ENCODE data around the gene KATNA1. TPM values are rescaled to one million over a fixed set of nuclear protein-coding genes. Genes with fewer than 3 reads are reported as not detected.
A peak's percentile ranks its signal among the peaks of the same experiment; 100 is the strongest.
"Not testable (repeated sequence)": the region's sequence is repeated elsewhere in the genome, so short reads cannot be mapped to it uniquely, and the experiment has no call there.

The KATNA1 gene
- 10 to 100 TPM; 22.6 to 26.5 TPM for total RNA-seq

DNA sequence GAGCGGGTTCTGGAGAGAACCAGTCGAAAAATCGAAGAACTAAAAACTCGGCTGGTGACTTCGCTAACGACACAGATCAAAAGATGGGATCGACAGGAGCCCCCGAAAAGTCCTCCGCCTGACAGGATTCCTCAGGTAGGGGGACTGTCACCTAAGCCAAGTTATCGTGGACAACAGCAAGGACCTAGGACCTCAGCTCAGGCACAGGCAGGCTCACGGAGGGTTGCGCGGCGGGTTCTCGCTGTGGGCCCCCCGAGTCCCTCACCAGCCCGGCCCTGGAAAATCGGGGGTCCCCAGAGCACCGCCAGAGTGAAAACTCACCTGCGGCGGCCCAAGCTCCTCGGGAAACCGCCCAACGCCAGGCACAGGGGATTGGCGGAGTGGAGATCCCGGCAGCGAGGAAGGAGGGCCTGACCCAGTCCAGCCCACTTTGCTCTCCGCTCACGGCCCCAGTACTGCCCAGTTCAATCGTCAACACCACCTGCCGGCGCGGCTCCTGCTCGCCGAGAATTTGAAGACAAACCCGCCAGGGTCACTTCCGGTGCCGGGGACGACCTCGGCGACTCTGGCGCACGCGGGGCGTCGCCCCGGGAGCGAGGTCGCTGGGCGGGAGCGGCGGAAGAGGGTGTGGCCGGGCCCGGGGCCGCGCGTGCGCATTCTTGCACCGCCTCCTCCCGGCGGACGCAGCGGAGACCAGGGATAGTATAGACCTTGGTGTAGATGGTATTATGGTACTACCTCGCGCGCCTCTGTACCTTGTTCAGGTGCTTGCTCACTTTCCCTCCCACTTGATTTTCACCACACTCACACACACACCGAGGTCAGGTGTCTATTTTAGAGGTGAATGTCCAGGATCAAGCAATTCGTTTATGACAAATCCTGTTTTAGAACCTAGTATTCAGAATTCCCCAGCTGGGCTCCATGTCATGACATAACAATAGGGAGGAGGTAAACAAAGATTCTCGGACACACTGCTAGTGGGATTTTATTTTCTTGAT is at the start of gene KATNA1:
TSS of gene KATNA1 (minus strand) at position 567 of the 998 bp plus-strand sequence. CDS start 10,167 bp downstream, outside the sequence.
- no peaks in the 10 kb centered on the region for H3K9me3 Mint-ChIP-seq

GRCh38 chr6:149698175-149698574 is 49.7 kb upstream of the KATNA1 start:
- no peaks in the 10 kb centered on the region for H3K27me3 Mint-ChIP-seq
- ATAC-seq (ENCODE audit: low read depth) (no peak), DNase-seq (no peak)
- H3K27ac Mint-ChIP-seq: no peak overlapping the region
- POLR2A ChIA-PET: interaction anchor here (2.7 kb wide), 1 partner anchor 19 kb away, joined by 9 read pairs; the partner anchor contains the start of gene LATS1
- H3K4me1 Mint-ChIP-seq: peaks cover 18% of the 10 kb centered on the region
- peaks cover 14% of the 10 kb centered on the region for H3K36me3 Mint-ChIP-seq
- H3K4me3 Mint-ChIP-seq: no peak overlapping the region
- H3K9me3 Mint-ChIP-seq: no peaks in the 10 kb centered on the region

More for the DNA sequence above, at the start of gene KATNA1:
- peak; percentile 94 for DNase-seq
- peak within 1 kb of the TSS; percentile 92 for H3K4me3 Mint-ChIP-seq
- peaks cover 6% of the 10 kb centered on the region for H3K36me3 Mint-ChIP-seq
- POLR2A ChIA-PET: interaction anchor here (1.1 kb wide), 1 partner anchor 69 kb away, joined by 5 read pairs; the partner anchor contains the start of gene LATS1
- ATAC-seq (ENCODE audit: low read depth): peak; percentile 94
- no peaks in the 10 kb centered on the region for H3K27me3 Mint-ChIP-seq
- peak within 1 kb of the TSS; percentile 86 for H3K27ac Mint-ChIP-seq
- H3K4me1 Mint-ChIP-seq: peaks cover 19% of the 10 kb centered on the region

DNA sequence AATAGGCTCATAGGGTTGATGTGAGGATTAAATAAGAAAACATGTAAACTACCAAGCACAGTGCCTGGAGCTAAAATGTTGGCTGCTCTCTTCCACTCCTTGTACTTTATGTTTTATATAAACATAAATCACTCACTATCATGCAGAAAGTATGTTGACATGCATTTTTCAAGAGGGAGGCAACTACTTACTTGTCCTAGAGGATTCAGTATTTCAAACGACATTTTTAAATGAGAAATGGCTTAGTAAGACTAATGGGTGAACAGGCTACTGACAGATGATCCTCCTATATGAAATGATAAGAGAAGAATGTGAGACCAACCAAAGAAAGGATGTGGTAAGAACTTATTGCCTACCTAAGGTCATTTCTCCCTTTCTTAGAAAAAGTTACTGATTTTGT is 48.4 kb upstream of the KATNA1 start:
- ATAC-seq (ENCODE audit: low read depth) (peak; percentile 30), DNase-seq (no peak)
- Mint-ChIP-seq H3K9me3 (no peaks in the 10 kb centered on the region), H3K4me1 (peaks cover 18% of the 10 kb centered on the region), H3K27ac (peak overlapping the region; percentile 9), H3K27me3 (no peaks in the 10 kb centered on the region), H3K36me3 (peaks cover 16% of the 10 kb centered on the region), H3K4me3 (peak overlapping the region; percentile 45)
- POLR2A ChIA-PET: interaction anchor here (2.7 kb wide), 1 partner anchor 21 kb away, joined by 9 read pairs; the partner anchor contains the start of gene LATS1

- ATAC-seq (ENCODE audit: low read depth): no peak
- Mint-ChIP-seq H3K27me3 (no peaks in the 10 kb centered on the region), H3K27ac (no peak overlapping the region), H3K9me3 (no peaks in the 10 kb centered on the region), H3K36me3 (peaks cover 28% of the 10 kb centered on the region), H3K4me3 (no peak overlapping the region), H3K4me1 (peaks cover 23% of the 10 kb centered on the region)
- no peak for DNase-seq
- POLR2A ChIA-PET: no interaction called here
These were observed 46.4 kb upstream of the KATNA1 start for GRCh38 chr6:149694921-149695320.

GRCh38 chr6:149691201-149691600 is 42.7 kb upstream of the KATNA1 start:
- H3K4me1 Mint-ChIP-seq: peaks cover 25% of the 10 kb centered on the region

GRCh38 chr6:149686230-149686629 is 37.7 kb upstream of the KATNA1 start:
- no peak for DNase-seq
- Mint-ChIP-seq H3K4me1 (peaks cover 25% of the 10 kb centered on the region), H3K27me3 (no peaks in the 10 kb centered on the region), H3K36me3 (peaks cover 28% of the 10 kb centered on the region), H3K9me3 (no peaks in the 10 kb centered on the region), H3K27ac (peak overlapping the region; percentile 55), H3K4me3 (no peak overlapping the region)
- POLR2A ChIA-PET: interaction anchor here (0.5 to 1.5 kb wide), 5 partner anchors 26 to 140 kb away, joined by 3 to 6 read pairs (median 3); partner anchors contain the start of gene PPIL4
- no peak for ATAC-seq (ENCODE audit: low read depth)

More at GRCh38 chr6:149691201-149691600, 42.7 kb upstream of the KATNA1 start:
- DNase-seq (no peak), ATAC-seq (ENCODE audit: low read depth) (no peak)
- no peak overlapping the region for H3K27ac Mint-ChIP-seq
- H3K9me3 Mint-ChIP-seq: no peaks in the 10 kb centered on the region
- H3K36me3 Mint-ChIP-seq: peaks cover 32% of the 10 kb centered on the region
- H3K4me3 Mint-ChIP-seq: no peak overlapping the region
- POLR2A ChIA-PET: no interaction called here
- no peaks in the 10 kb centered on the region for H3K27me3 Mint-ChIP-seq

DNA sequence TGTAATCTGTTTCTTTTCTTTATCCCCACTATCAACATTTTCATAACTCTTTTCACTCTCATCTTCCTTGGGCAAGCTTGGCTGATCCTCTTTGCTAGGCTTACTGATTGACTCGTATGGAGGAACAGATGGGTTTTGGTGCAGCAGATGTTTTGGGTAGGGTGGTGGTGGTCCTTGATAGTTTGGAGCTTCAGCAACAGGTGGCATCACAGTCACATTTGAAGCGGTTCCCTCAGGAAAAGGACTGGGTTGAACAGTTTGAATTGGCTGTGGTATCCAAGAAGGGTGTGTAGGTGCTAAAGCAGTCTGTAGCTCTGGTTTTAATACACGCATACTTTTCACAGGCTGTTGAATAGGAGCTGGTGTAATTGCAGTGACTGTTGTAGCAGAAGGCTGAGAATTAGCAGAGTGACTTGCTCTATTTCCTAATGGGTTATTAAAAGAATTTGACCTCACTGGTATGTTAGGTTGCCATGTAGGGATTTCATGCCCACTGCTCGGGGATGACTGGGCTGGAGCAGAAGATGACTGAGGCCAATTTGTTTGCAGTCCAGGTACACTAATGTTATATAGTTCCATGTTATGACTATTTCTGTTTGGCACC is 34.8 kb upstream of the KATNA1 start:
- POLR2A ChIA-PET: no interaction called here
- Mint-ChIP-seq H3K36me3 (peaks cover 25% of the 10 kb centered on the region), H3K9me3 (no peaks in the 10 kb centered on the region), H3K4me3 (no peak overlapping the region), H3K27ac (no peak overlapping the region), H3K27me3 (no peaks in the 10 kb centered on the region), H3K4me1 (peaks cover 18% of the 10 kb centered on the region)
- no peak for DNase-seq
- ATAC-seq (ENCODE audit: low read depth): no peak

DNA sequence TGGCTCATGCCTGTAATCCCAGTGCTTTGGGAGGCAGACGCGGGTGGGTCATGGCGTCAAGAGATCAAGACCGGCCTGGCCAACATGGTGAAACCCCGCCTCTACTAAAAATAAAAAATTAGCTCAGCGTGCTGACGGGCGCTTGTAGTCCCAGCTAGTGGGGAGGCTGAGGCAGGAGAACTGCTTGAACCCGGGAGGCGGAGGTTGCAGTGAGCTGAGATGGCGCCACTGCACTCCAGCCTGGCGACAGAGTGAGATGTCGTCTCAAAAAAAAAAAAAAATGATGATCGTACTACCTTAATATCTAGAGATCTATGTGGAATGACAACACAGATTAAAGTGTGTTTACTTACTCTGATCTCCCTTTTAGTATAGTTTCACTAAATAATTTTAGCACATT is 33.3 kb upstream of the KATNA1 start:
- POLR2A ChIA-PET: interaction anchor here (0.7 kb wide), 1 partner anchor 328 kb away, joined by 3 read pairs; no protein-coding TSS in a partner anchor
- Mint-ChIP-seq H3K4me1 (peaks cover 15% of the 10 kb centered on the region), H3K36me3 (peaks cover 33% of the 10 kb centered on the region)
- H3K4me3 Mint-ChIP-seq; DNase-seq; H3K27ac Mint-ChIP-seq; H3K27me3 Mint-ChIP-seq; H3K9me3 Mint-ChIP-seq; ATAC-seq (ENCODE audit: low read depth): not testable (repeated sequence)

GRCh38 chr6:149681209-149681608 is 32.7 kb upstream of the KATNA1 start:
- no peak overlapping the region for H3K27ac Mint-ChIP-seq
- H3K27me3 Mint-ChIP-seq: no peaks in the 10 kb centered on the region
- peaks cover 9% of the 10 kb centered on the region for H3K4me1 Mint-ChIP-seq
- ATAC-seq (ENCODE audit: low read depth): no peak
- DNase-seq: no peak
- POLR2A ChIA-PET: interaction anchor here (0.7 kb wide), 1 partner anchor 329 kb away, joined by 3 read pairs; no protein-coding TSS in a partner anchor
- H3K36me3 Mint-ChIP-seq: peaks cover 34% of the 10 kb centered on the region
- H3K9me3 Mint-ChIP-seq: no peaks in the 10 kb centered on the region
- no peak overlapping the region for H3K4me3 Mint-ChIP-seq

- peaks cover 35% of the 10 kb centered on the region for H3K36me3 Mint-ChIP-seq
- ATAC-seq (ENCODE audit: low read depth): no peak
- H3K4me1 Mint-ChIP-seq: peaks cover 7% of the 10 kb centered on the region
- H3K27ac Mint-ChIP-seq: no peak overlapping the region
- POLR2A ChIA-PET: no interaction called here
- no peaks in the 10 kb centered on the region for H3K27me3 Mint-ChIP-seq
- H3K4me3 Mint-ChIP-seq: no peak overlapping the region
- DNase-seq: no peak
- no peaks in the 10 kb centered on the region for H3K9me3 Mint-ChIP-seq
These were observed 32.0 kb upstream of the KATNA1 start for GRCh38 chr6:149680503-149680902.

- H3K27me3 Mint-ChIP-seq; DNase-seq; H3K9me3 Mint-ChIP-seq; ATAC-seq (ENCODE audit: low read depth); H3K27ac Mint-ChIP-seq; H3K4me3 Mint-ChIP-seq: not testable (repeated sequence)
- Mint-ChIP-seq H3K36me3 (peaks cover 36% of the 10 kb centered on the region), H3K4me1 (peaks cover 11% of the 10 kb centered on the region)
- POLR2A ChIA-PET: interaction anchor here (1.7 kb wide), 1 partner anchor 12 kb away, joined by 4 read pairs; no protein-coding TSS in a partner anchor
These were observed 23.8 kb upstream of the KATNA1 start for GRCh38 chr6:149672265-149672664.

DNA sequence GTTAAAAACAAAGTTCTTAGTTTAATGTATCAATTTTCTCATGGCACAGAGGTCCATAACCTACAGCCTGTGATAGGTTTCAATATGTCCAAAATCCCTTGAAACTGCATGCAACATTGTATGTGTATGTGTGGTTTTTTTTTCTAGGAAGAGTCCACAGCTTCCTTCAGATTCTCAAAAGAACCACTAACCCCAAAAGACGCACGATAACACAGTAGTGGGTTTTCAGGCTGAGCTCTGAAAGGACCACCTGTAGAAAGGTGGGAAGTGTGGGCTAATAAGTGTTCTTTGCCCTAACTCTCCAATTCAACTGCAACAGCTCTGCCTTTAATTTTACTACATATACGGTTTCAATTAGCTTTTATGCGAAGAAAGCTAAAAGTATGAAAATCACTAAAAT is 11.5 kb upstream of the KATNA1 start:
- H3K9me3 Mint-ChIP-seq: no peaks in the 10 kb centered on the region
- POLR2A ChIA-PET: interaction anchor here (1.2 to 2.0 kb wide), 4 partner anchors 12 to 114 kb away, joined by 4 to 6 read pairs (median 5); partner anchors contain the start of genes GINM1 and PPIL4
- H3K36me3 Mint-ChIP-seq: peaks cover 23% of the 10 kb centered on the region
- ATAC-seq (ENCODE audit: low read depth) (peak; percentile 66), DNase-seq (no peak)
- peak overlapping the region; percentile 28 for H3K4me3 Mint-ChIP-seq
- no peaks in the 10 kb centered on the region for H3K27me3 Mint-ChIP-seq
- H3K27ac Mint-ChIP-seq: no peak overlapping the region
- H3K4me1 Mint-ChIP-seq: peaks cover 20% of the 10 kb centered on the region

- H3K36me3 Mint-ChIP-seq: peaks cover 19% of the 10 kb centered on the region
- H3K4me1 Mint-ChIP-seq: peaks cover 20% of the 10 kb centered on the region
- no peaks in the 10 kb centered on the region for H3K27me3 Mint-ChIP-seq
- POLR2A ChIA-PET: no interaction called here
- H3K4me3 Mint-ChIP-seq: no peak overlapping the region
- DNase-seq (no peak), ATAC-seq (ENCODE audit: low read depth) (no peak)
- H3K27ac Mint-ChIP-seq: no peak overlapping the region
- H3K9me3 Mint-ChIP-seq: no peaks in the 10 kb centered on the region
These were observed 8.9 kb upstream of the KATNA1 start for GRCh38 chr6:149657441-149657840.

Data from activated naive CD8-positive, alpha-beta T cell treated with anti-CD3 and anti-CD28 coated beads, Interleukin-2, amount 10 ng/mL, durations not matched to agents 7 days and 5 days (primary cell).